Lower lobe of right lung (tissue), 2 donors: Measurements from ENCODE around the gene SLC28A1. TPM values are rescaled to one million over a fixed set of nuclear protein-coding genes. Genes with fewer than 3 reads are reported as not detected.
A peak's percentile ranks its signal among the peaks of the same experiment; 100 is the strongest.

ENCODE experiments used
- ATAC-seq, 2 donors: fragments of 200-7000 bp; cut with Tn5 transposase; one replicate each; pipeline ENCODE4 v1.9.1; 2020 to 2022; ENCODE audit warnings: mild to moderate bottlenecking in 2 of 2, moderate library complexity in 2 of 2
- DNase-seq: peaks from one replicate; pipeline ENCODE4 v3.0.0-alpha.2; 2020
- H3K27ac ChIP-seq: fragments of 200-600 bp; one replicate; pipeline ENCODE4 v1.8.0; 2022
- H3K27me3 ChIP-seq: fragments of 200-600 bp; one replicate; pipeline ENCODE4 v1.8.0; 2022; ENCODE audit warnings: low read depth
- H3K36me3 ChIP-seq: fragments of 200-600 bp; one replicate; pipeline ENCODE4 v1.8.0; 2022; ENCODE audit warnings: mild to moderate bottlenecking
- H3K4me1 ChIP-seq: fragments of 200-600 bp; one replicate; pipeline ENCODE4 v1.8.0; 2022
- H3K4me3 ChIP-seq: fragments of 200-600 bp; one replicate; pipeline ENCODE4 v1.8.0; 2022; ENCODE audit warnings: mild to moderate bottlenecking
- H3K9me3 ChIP-seq: fragments of 200-600 bp; one replicate; pipeline ENCODE4 v1.8.0; 2022
- CTCF ChIP-seq: fragments of 200-600 bp; IDR thresholded peaks from one replicate; pipeline ENCODE4 v1.8.0; 2022; ENCODE audit warnings: antibody characterized with exemption, mild to moderate bottlenecking
- intact Hi-C: fragments of 100-400 bp; cut with DNase I; formaldehyde crosslinking; loops from one replicate; pipeline ENCODE4 v1.11.0; 2022
- total RNA-seq: library from RNA; stranded (reverse); fragmentation: NEBNext Ultra II Directional; extraction: Animal tissue kit (Norgen Biotek cat#: 25700); gene quantifications from one replicate; pipeline ENCODE4 v1.2.1, GENCODE V29; 2021
- donor health status: DM: no; HTN: yes; CAD: no; lungs with severe emphysema.

The SLC28A1 gene
- total RNA-seq, 1 donor from 2014 or later, result not detected

GRCh38 chr15:84981054-84981710 is 96.7 kb downstream of the SLC28A1 start:
- peak; percentile 95 to 96 for ATAC-seq
- H3K36me3 ChIP-seq, result no peaks in the 10 kb centered on the region
- H3K27me3 ChIP-seq, result no peaks in the 10 kb centered on the region
- DNase-seq, result peak; percentile 96
- H3K27ac ChIP-seq, result peak overlapping the region; percentile 93
- no peaks in the 10 kb centered on the region for H3K9me3 ChIP-seq
- intact Hi-C loops, result no loop called here
- TF ChIP-seq CTCF, result peak; percentile 56
- peak overlapping the region; percentile 94 for H3K4me3 ChIP-seq
- peaks cover 38% of the 10 kb centered on the region for H3K4me1 ChIP-seq

GRCh38 chr15:84981711-84982300 is 97.3 kb downstream of the SLC28A1 start, which contains the start of gene PDE8A:
Gene PDE8A (plus strand): TSS chr15:84981856. CDS start chr15:84982163, 307 bp downstream.
- intact Hi-C loops, result no loop called here
- ATAC-seq (peak; percentile 0 to 1), DNase-seq (peak; percentile 75)
- Histone ChIP-seq H3K4me3 (peak within 1 kb of the TSS; percentile 94), H3K27ac (peak within 1 kb of the TSS; percentile 93), H3K27me3 (no peaks in the 10 kb centered on the region), H3K36me3 (no peaks in the 10 kb centered on the region), H3K9me3 (no peaks in the 10 kb centered on the region), H3K4me1 (peaks cover 38% of the 10 kb centered on the region)
- TF ChIP-seq CTCF, result peak; percentile 15

- Histone ChIP-seq H3K9me3 (no peaks in the 10 kb centered on the region), H3K4me3 (peak overlapping the region; percentile 94), H3K27me3 (no peaks in the 10 kb centered on the region), H3K36me3 (no peaks in the 10 kb centered on the region), H3K4me1 (peaks cover 38% of the 10 kb centered on the region), H3K27ac (peak overlapping the region; percentile 93)
- peak; percentile 65 for DNase-seq
- no peak for ATAC-seq
- no peak for TF ChIP-seq CTCF
- intact Hi-C loops, result no loop called here
Measured at GRCh38 chr15:84982301-84982920, 97.9 kb downstream of the SLC28A1 start.

- Histone ChIP-seq H3K4me3 (peak overlapping the region; percentile 94), H3K27ac (peak overlapping the region; percentile 93), H3K4me1 (peaks cover 38% of the 10 kb centered on the region), H3K9me3 (no peaks in the 10 kb centered on the region), H3K36me3 (no peaks in the 10 kb centered on the region), H3K27me3 (no peaks in the 10 kb centered on the region)
- intact Hi-C loops, result no loop called here
- DNase-seq (no peak), ATAC-seq (no peak)
- TF ChIP-seq CTCF, result no peak
Measured at GRCh38 chr15:84983294-84983693, 98.8 kb downstream of the SLC28A1 start.

GRCh38 chr15:84983711-84984110 is 99.2 kb downstream of the SLC28A1 start:
- Histone ChIP-seq H3K27ac (no peak overlapping the region), H3K9me3 (no peaks in the 10 kb centered on the region), H3K4me3 (peak overlapping the region; percentile 94), H3K4me1 (peaks cover 38% of the 10 kb centered on the region), H3K27me3 (no peaks in the 10 kb centered on the region), H3K36me3 (no peaks in the 10 kb centered on the region)
- intact Hi-C loops, result no loop called here
- no peak for ATAC-seq
- no peak for TF ChIP-seq CTCF
- DNase-seq, result no peak
